K562 (cell line): ENCODE data around the gene ITPR2. TPM values are rescaled to one million over a fixed set of nuclear protein-coding genes. Genes with fewer than 3 reads are reported as not detected.

Experiments used
- ATAC-seq: fragments of 200-7000 bp; cut with Tn5 transposase; 3 replicates; pipeline ENCODE4 v1.9.1; 2020; ENCODE audit warnings: moderate library complexity
- BruUV-seq: library from RNA; stranded (reverse); fragments of 400-500 nt; replicated peaks from 2 replicates; lab custom pipeline; 2021; lab: Mats Ljungman, UMichigan
- CTCF ChIA-PET: fragments of 300-600 bp; formaldehyde crosslinking; extraction: SDS; loops from one replicate; lab custom pipeline; 2021; ENCODE audit warnings: low intra/inter-chr PET ratio; lab: Yijun Ruan, JAX
- POLR2A ChIA-PET: fragments of 300-600, 350-650 bp; sonication (Branson Sonifier 250); formaldehyde crosslinking; extraction: SDS; loops from one replicate; lab custom pipeline; 2021; ENCODE audit warnings: antibody characterized with exemption, inconsistent platforms; lab: Yijun Ruan, JAX
- DNase-seq, 4 experiments: peaks; one replicate each; pipeline versions ENCODE4 v3.0.0 to v3.0.0-alpha.2; 2011 to 2018; ENCODE audit warnings: low spot score in 3 of 4, mixed read lengths in 3 of 4; ENCODE audit errors: extremely low read depth in 1 of 4
- FAIRE-seq: peaks from 2 replicates; lab custom pipeline; 2011; peaks lifted over from hg19 to GRCh38; lab: Jason Lieb, UNC
- H2AFZ ChIP-seq: 2 replicates; pipeline ENCODE4 v1.6.0; 2011; ENCODE audit warnings: low read depth, low read length, control low read depth, inconsistent platforms
- H3K27ac ChIP-seq: fragments of 200-600 bp; 3 replicates; pipeline ENCODE4 v1.8.0; 2011; ENCODE audit warnings: low read depth, mild to moderate bottlenecking, control low read depth, inconsistent platforms, low read length, moderate library complexity, mixed read lengths; ENCODE audit errors: extremely low read depth
- H3K27me3 ChIP-seq, 2 experiments: fragments of 300-600 bp in 1 of 2; 2 replicates in 1 of 2; 3 replicates in 1 of 2; pipeline versions ENCODE4 v1.6.0 to v1.8.0; 2011; ENCODE audit warnings: inconsistent platforms in 2 of 2, low read length in 2 of 2, mild to moderate bottlenecking in 1 of 2, mixed read lengths in 1 of 2, moderate library complexity in 1 of 2; ENCODE audit not compliant: control insufficient read depth in 2 of 2, insufficient read depth in 2 of 2
- H3K36me3 ChIP-seq: fragments of 300-600 bp; 3 replicates; pipeline ENCODE4 v1.8.0; 2011; ENCODE audit warnings: mild to moderate bottlenecking, low read length, inconsistent platforms; ENCODE audit not compliant: control insufficient read depth, insufficient read depth
- H3K4me1 ChIP-seq, 2 experiments: fragments of 200-600 bp in 1 of 2; replicated peaks in 1 of 2; 2 replicates in 1 of 2; 3 replicates in 1 of 2; pipeline versions ENCODE4 v1.5.1 to v1.8.0; 2011; ENCODE audit warnings: inconsistent platforms in 2 of 2, low read length in 2 of 2, mild to moderate bottlenecking in 1 of 2, mixed read lengths in 1 of 2, moderate library complexity in 1 of 2; ENCODE audit not compliant: control insufficient read depth in 2 of 2, insufficient read depth in 2 of 2
- H3K4me2 ChIP-seq: 2 replicates; pipeline ENCODE4 v1.6.1; 2011; ENCODE audit warnings: low read length, control low read depth, inconsistent platforms, mixed read lengths; ENCODE audit not compliant: insufficient read depth
- H3K4me3 ChIP-seq: fragments of 200-600 bp; sonication (generic), shearing (Covaris generic); 2 replicates; pipeline ENCODE4 v1.5.1; 2016; ENCODE audit warnings: control low read depth, inconsistent platforms
- H3K79me2 ChIP-seq: fragments of 200-600 bp; 3 replicates; pipeline ENCODE4 v1.8.0; 2011; ENCODE audit warnings: low read length, inconsistent platforms; ENCODE audit not compliant: control insufficient read depth, insufficient read depth
- H3K9ac ChIP-seq, 2 experiments: 2 replicates each; pipeline versions ENCODE4 v1.6.0 to v1.6.1; 2011; ENCODE audit warnings: low read depth in 2 of 2, low read length in 2 of 2, control low read depth in 1 of 2, inconsistent platforms in 1 of 2, mild to moderate bottlenecking in 1 of 2, mixed read lengths in 1 of 2; ENCODE audit not compliant: insufficient read depth in 1 of 2
- H3K9me1 ChIP-seq: one replicate; pipeline ENCODE4 v1.6.0; 2011; ENCODE audit warnings: inconsistent platforms, mild to moderate bottlenecking, low read length, moderate library complexity; ENCODE audit not compliant: control insufficient read depth, insufficient read depth
- H3K9me3 ChIP-seq: replicated peaks from 2 replicates; pipeline ENCODE4 v1.5.1; 2011; ENCODE audit warnings: low read depth, low read length, inconsistent platforms; ENCODE audit not compliant: control insufficient read depth, insufficient read depth
- H4K20me1 ChIP-seq: replicated peaks from 2 replicates; pipeline ENCODE4 v1.6.1; 2011; ENCODE audit warnings: low read length, inconsistent platforms, mixed read lengths; ENCODE audit not compliant: control insufficient read depth, insufficient read depth
- EGR1 ChIP-seq: fragments of 450-650 bp; conservative IDR thresholded peaks from 2 replicates; pipeline ENCODE4 v1.6.1; 2017; ENCODE audit warnings: mild to moderate bottlenecking
- FOS ChIP-seq: IDR thresholded peaks from 3 replicates; pipeline ENCODE4 v1.6.1; 2011; ENCODE audit not compliant: insufficient read length; ENCODE audit errors: extremely low read depth
- GTF2A2 ChIP-seq: IDR thresholded peaks from 2 replicates; pipeline ENCODE4 v1.6.1; 2016; ENCODE audit warnings: mild to moderate bottlenecking, missing genetic modification characterization, missing compliant biosample characterization
- SIRT6 ChIP-seq: IDR thresholded peaks from one replicate; pipeline ENCODE4 v1.6.1; 2012; ENCODE audit warnings: low read depth, mild to moderate bottlenecking, control low read depth, inconsistent platforms, low read length, moderate library complexity
- ZNF124 ChIP-seq: sonication (generic); formaldehyde crosslinking; IDR thresholded peaks from 2 replicates; pipeline ENCODE4 v1.8.1; 2022; ENCODE audit warnings: missing genetic modification reagents
- WGBS: fragments of 100-300 bp; shearing (Covaris generic); methylation state at CpG from one replicate; pipeline ENCODE4 v1.1.6; 2016; ENCODE audit warnings: low coverage, mixed read lengths; ENCODE audit not compliant: insufficient coverage; ENCODE audit errors: missing lambda C conversion rate; 5-methylcytosine and 5-hydroxymethylcytosine counted together
- in situ Hi-C: fragments of 300-500 bp; cut with MboI; formaldehyde crosslinking; loops from 4 replicates; pipeline ENCODE4 v1.15.0; 2018; ENCODE audit warnings: inconsistent platforms, mixed read lengths
- intact Hi-C: fragments of 100-400 bp; cut with micrococcal nuclease; formaldehyde crosslinking; loops from 2 replicates; pipeline ENCODE4 v1.14.2; 2022
- polyA plus RNA-seq, 8 experiments: library from polyadenylated mRNA; depleted of rRNA in 4 of 8; stranded (reverse) in 5 of 8; unstranded in 3 of 8; fragments of >200 nt; fragmentation: Nextera tagmentation in 2 of 8; fragmentation: Illumina TruSeq in 1 of 8; extraction: Ambion mirVana in 2 of 8; extraction: Trizol in 1 of 8; gene quantifications; 2 replicates each; pipeline versions ENCODE4 v1.2.1 to v1.2.3, GENCODE V29; 2011 to 2014; ENCODE audit warnings: inconsistent platforms in 1 of 8, missing spikeins in 1 of 8
- total RNA-seq, 7 experiments: library from RNA; depleted of rRNA in 6 of 7; stranded (reverse); fragments of >200 nt in 6 of 7; fragmentation: Illumina TruSeq in 2 of 7; extraction: Trizol in 2 of 7; gene quantifications; 2 replicates each; pipeline versions ENCODE4 v1.2.1 to v1.2.3, GENCODE V29; 2011 to 2021; ENCODE audit warnings: low replicate concordance in 1 of 7
- TF ChIP-seq, protein P1 (sequence below): sonication (generic); formaldehyde crosslinking; IDR thresholded peaks from 2 replicates; pipeline ENCODE4 v1.4.0; 2020; ENCODE audit warnings: mild to moderate bottlenecking, missing genetic modification reagents

ITPR2 gene
- total and polyA plus RNA-seq, 9 of the 15 experiments (the other 6 are each of a cell fraction or from before 2014, with no cell fraction given) = 0.21 to 3.3 (median 0.95) TPM

DNA sequence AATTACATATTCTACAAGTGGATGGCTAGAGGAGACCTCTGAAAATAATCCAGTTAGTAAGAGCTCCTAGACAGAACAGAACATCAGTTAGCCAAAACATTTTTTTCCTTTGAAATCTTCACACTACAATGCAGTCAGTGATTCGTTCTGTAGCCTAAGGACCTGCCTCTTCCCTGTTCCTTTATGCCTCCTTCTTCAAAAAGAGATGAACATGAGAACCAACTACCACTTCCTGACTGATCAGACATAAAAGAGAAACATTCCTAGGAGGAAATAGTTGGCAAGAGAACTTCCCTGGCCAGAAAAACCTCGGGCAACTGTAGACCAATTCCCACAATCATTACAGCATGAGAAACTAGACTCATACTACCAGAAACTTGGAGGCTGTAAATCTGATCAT, 29.4 kb downstream of the ITPR2 start:
- ChIA-PET POLR2A (no interaction called here), CTCF (no interaction called here)
- no peak overlapping the region for H3K9ac ChIP-seq
- no peaks in the 10 kb centered on the region for H3K36me3 ChIP-seq
- in situ Hi-C loops (no loop called here), intact Hi-C loops (no loop called here)
- TF ChIP-seq GTF2A2 (tag) (no peak), FOS (no peak), EGR1 (no peak), ZNF124 (CRISPR knock-in tag) (no peak), SIRT6 (no peak)
- TF ChIP-seq, protein P1, sequence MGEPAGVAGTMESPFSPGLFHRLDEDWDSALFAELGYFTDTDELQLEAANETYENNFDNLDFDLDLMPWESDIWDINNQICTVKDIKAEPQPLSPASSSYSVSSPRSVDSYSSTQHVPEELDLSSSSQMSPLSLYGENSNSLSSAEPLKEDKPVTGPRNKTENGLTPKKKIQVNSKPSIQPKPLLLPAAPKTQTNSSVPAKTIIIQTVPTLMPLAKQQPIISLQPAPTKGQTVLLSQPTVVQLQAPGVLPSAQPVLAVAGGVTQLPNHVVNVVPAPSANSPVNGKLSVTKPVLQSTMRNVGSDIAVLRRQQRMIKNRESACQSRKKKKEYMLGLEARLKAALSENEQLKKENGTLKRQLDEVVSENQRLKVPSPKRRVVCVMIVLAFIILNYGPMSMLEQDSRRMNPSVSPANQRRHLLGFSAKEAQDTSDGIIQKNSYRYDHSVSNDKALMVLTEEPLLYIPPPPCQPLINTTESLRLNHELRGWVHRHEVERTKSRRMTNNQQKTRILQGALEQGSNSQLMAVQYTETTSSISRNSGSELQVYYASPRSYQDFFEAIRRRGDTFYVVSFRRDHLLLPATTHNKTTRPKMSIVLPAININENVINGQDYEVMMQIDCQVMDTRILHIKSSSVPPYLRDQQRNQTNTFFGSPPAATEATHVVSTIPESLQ (CRISPR knock-in tag) = no peak
- no peak for ATAC-seq
- no peaks in the 10 kb centered on the region for H3K79me2 ChIP-seq
- no peak overlapping the region for H3K4me3 ChIP-seq
- no peaks in the 10 kb centered on the region for H3K9me1 ChIP-seq
- WGBS = 0% methylated on average over 2 of the region's 2 CpGs
- no peak overlapping the region for H2AFZ ChIP-seq
- FAIRE-seq = no peak
- H3K27ac ChIP-seq = no peak overlapping the region
- no peaks in the 10 kb centered on the region for H3K9me3 ChIP-seq
- H3K27me3 ChIP-seq = no peaks in the 10 kb centered on the region
- no peaks in the 10 kb centered on the region for H3K4me1 ChIP-seq
- H3K4me2 ChIP-seq = no peak overlapping the region
- BruUV-seq = no TSS peak
- DNase-seq = no peak
- no peaks in the 10 kb centered on the region for H4K20me1 ChIP-seq
